HG03378 (cell line): ENCODE data around the gene AKR1C2.

Source experiments
- ATAC-seq: cut with Tn5 transposase; IDR thresholded peaks from one replicate; pipeline ENCODE4 v1.9.1; 2021; ENCODE audit warnings: mild to moderate bottlenecking, moderate library complexity; ENCODE audit not compliant: unreplicated experiment

Gene AKR1C2

DNA sequence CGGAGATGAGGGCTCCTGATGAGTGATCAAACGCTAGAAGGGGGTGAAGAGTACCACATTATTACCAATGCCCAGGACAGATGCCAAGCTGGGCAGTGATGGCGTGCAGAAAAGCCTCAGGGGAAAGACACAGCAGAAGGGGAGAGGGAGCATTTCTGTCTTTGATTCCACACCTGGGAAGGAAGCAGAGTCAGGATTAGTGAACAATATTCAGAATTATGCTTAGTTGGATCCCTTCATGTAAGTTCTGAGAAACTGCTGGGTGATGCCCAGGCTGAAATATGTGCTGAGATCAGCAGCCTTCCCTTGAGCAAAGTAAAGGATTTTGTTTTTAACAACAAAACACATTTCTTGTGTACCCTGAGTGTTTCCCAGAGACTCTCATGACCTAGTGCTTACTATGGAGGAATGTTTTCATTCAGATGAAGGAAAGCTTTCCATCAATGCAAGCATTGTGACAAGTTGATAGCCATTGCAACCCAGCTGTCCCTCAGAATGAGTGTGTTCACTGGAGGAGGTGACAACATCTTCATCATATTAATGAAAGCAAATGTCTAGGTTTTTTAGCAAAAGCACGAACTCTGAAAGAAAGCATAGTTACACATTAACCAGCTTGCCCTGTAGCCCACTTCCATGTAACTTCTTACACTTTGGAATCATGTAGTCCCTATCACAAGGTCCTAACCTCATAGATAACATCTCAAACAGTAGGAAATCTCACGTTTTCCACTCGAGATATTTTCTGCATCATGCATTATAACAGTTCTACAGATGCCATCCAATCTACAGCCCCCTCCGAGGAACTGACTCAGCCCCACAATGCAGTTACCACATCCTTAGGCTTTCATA lies 64.2 kb downstream of the AKR1C2 start:
- ATAC-seq = no peak
